GM19043 (cell line): Measurements from ENCODE around the gene BLVRA.
"Not testable (repeated sequence)": the region's sequence is repeated elsewhere in the genome, so short reads cannot be mapped to it uniquely, and the experiment has no call there.

Experiments
- ATAC-seq: cut with Tn5 transposase; IDR thresholded peaks from one replicate; pipeline ENCODE4 v1.9.1; 2021; ENCODE audit warnings: low read depth; ENCODE audit not compliant: unreplicated experiment

Gene BLVRA

GRCh38 chr7:43799605-43800004, 41.1 kb downstream of the BLVRA start:
- no peak for ATAC-seq

GRCh38 chr7:43803865-43804264, 45.4 kb downstream of the BLVRA start:
- ATAC-seq = no peak

GRCh38 chr7:43808410-43808809, 49.9 kb downstream of the BLVRA start:
- no peak for ATAC-seq

DNA sequence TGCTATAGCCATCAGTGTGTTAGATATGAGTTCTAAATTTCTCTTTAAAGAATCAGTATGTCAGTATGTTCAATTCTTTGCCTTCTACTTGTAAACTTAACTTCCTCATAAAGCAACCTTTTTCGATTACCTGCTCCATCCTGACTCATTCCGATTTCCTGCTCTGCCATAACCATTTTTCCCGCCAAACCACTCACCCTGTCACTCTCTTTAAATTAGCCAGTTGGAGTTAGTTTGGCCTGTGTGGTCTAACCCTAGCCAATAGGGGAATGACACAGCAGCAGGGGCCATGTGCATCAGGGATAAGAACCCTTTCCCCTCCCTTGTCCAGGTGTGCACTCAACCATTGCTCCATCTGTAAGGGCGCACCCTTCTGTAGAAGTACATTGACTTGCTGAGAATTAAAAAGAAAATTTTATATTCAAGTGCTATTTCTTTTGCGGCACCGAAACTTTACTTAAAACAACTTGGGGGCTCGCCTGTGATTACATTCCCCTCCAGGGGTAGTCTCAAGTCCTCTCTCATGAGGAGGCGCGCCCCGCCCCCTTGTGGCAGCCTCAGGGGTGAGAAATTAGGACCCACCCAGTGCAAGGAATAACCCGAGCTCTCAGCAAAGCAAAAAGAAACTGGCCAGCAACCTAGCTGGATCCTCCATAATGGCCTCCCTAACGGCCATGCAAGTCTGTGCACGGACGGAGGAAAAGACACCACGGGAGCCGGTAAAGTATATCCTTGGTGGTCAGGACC, 51.9 kb downstream of the BLVRA start:
- ATAC-seq = not testable (repeated sequence)

DNA sequence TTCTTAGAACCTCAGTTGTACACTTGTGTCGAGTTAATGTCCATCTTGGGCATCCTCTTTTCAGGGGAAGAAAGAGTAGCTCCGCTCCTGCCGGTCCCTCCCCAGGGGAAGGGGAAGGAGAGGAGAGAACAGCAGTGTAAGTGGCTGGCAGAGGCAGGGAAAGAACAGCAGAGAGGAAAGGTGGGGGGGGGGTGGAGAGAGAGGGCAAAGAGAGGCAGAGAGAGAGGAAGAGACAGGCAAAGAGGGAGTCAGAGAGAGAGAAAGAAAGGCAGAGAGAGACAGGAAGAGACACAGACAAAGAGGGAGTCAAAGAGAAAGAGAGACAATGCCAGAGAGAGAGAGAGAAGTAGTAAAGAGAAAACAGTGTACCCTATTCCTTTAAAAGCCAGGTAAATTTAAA, 56.9 kb downstream of the BLVRA start:
- ATAC-seq = no peak

GRCh38 chr7:43816046-43816797, 57.7 kb downstream of the BLVRA start:
- not testable (repeated sequence) for ATAC-seq

- not testable (repeated sequence) for ATAC-seq
Observed at GRCh38 chr7:43823425-43823824, 64.9 kb downstream of the BLVRA start.

DNA sequence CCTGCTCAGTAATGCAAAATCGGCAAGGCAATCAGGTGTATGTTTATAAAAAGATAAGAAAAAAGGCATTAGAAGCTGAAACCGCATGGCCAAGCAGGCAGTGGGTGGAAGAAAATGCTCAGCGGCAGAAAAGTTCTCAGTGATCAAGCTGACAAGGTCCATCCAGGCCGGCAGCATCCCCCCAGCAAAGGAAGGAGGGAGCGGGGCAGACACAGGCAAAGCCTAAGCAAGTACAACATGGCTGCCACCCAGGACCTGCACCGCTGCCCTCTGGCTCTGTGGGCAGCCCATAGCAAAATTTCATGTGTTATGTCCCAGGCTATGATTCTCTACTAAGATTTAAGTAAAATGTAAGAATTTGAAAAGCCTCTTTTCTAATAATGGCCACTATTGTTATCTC, 65.5 kb downstream of the BLVRA start:
- ATAC-seq = no peak

- not testable (repeated sequence) for ATAC-seq
Observed at GRCh38 chr7:43824513-43824912, 66.0 kb downstream of the BLVRA start.

- ATAC-seq = no peak
Observed at GRCh38 chr7:43824963-43825362, 66.5 kb downstream of the BLVRA start.

DNA sequence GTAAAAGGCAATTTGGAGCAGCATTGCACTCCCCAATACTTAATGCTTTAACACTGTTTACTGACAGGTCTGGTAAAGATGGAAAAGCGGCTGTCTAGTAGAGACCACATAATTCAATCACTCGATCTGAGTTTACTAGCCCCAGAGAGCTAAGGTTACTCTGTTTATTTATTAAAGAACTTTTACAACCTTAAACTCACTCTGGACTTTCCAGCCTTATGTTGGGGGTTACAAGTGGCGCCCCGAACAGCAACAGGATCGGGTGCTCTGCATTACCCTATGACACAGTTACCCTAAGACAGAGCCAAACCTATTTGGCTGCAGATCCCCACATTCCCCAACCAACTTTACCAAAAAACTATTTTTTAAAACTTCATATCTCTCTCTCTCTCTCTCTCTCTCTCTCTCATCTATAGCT, 66.9 kb downstream of the BLVRA start:
- no peak for ATAC-seq

GRCh38 chr7:43830917-43831316, 72.4 kb downstream of the BLVRA start:
- ATAC-seq = not testable (repeated sequence)

DNA sequence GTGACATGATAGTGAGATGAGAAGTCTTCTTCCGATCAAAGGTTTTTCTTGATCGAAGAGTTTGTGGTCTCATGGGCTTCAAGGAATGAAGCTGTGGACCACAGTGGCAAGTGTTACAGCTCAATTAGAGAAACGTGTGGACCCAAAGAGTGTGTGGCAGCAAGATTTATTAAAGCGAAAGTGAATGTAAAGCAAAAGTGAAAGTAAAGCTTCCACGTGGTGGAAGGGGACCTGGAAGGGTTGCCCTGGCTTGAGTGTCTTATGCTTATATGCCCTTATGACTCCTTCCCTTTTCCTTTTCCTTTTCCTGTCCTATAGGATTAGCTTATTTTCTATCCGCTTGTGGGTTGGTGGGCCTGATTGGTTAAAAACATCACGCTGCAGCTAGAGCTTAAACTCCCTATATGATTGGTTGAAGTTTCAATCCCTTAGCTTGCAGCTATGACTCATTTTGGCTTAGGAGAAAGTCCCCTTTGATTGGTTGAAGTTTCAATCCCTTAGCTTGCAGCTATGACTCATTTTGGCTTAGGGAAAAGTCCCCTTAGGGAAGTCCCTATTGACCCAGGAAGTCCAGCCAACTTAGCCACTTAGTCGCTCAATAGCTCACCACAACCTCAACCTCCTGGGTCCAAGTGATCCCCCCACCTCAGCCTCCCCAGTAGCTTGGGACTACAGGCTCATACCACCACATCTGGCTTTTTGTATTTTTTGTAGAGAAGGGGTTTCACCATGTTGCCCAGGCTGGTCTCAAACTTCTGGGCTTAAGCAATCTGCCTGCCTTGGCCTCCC, 76.2 kb downstream of the BLVRA start:
- no peak for ATAC-seq

DNA sequence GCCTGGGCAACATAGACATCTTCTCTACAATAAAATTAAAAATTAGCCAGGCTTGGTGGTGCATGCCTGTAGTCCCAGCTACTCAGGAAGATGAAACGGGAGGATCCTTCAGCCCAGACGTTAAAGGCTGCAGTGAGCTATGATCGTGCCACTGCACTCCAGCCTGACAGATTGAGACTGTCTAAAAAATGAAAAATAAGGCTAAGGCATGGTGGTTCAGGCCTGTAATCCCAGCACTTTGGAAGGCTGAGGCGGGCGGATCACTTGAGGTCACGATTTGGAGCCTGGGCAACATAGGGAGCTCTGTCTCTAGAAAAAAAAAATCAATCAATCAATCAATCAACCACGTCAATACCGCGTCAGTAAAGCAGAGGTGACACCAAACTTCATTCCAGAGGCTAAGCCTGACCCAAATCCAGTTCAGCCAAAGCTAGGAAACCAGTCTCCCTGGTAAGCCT, 79.8 kb downstream of the BLVRA start:
- no peak for ATAC-seq

GRCh38 chr7:43843296-43843695, 84.8 kb downstream of the BLVRA start:
- ATAC-seq = no peak

GRCh38 chr7:43844257-43844656, 85.8 kb downstream of the BLVRA start:
- ATAC-seq = no peak

GRCh38 chr7:43844662-43845061, 86.2 kb downstream of the BLVRA start:
- ATAC-seq = no peak

- no peak for ATAC-seq
Observed at GRCh38 chr7:43847496-43847895, 89.0 kb downstream of the BLVRA start.

- no peak for ATAC-seq
Observed at GRCh38 chr7:43849047-43849446, 90.6 kb downstream of the BLVRA start.

DNA sequence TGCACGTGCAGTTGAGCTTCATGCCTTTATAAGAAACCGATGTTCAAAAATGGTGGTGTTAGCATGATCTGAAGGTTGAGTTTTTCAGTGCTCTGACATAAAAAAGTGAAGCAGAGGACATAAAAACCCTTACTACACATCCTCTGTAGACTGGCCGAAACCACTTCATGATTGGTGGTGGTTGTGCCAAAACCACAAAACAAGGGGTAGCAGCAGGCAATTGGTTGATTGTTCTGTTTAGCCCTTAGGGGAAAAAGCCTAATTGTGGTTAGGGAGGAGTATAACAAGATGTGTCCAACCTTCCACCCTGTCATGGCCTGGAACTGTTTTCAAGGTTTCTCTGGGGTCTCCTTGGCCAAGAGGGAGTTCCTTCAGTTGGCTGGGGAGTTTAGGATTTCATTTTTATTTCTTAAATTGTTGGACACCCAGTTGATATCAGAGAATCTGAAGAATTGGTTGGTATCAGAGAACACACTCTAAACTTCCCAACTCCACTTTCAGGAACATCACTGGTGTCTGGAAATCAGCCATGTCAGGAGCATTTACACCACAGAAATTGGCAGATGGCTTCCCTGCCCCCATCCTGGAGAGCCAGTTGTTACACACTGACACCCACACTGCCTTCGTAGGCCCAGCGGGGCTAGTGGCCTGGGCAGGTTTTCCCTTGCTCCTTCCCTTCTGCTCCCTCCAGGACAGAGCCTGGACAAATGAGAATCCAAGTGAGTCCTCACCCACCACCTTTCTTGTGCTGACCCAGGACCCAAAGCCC, 92.1 kb downstream of the BLVRA start:
- no peak for ATAC-seq
